Measurements from ENCODE around the gene SSTR5. TPM values are rescaled to one million over a fixed set of nuclear protein-coding genes. Genes with fewer than 3 reads are reported as not detected.
"Not testable (repeated sequence)": the region's sequence is repeated elsewhere in the genome, so short reads cannot be mapped to it uniquely, and the experiment has no call there.

The SSTR5 gene
- total RNA-seq (not detected), total RNA-seq (0 to 0.12 reads per million in 2 donors)

GRCh38 chr16:1072526-1073261, at the start of gene SSTR5:
TSS of gene SSTR5 (plus strand) at chr16:1072747. CDS start at chr16:1078869, 6,122 bp downstream.
- peaks cover 3% of the 10 kb centered on the region for H3K36me3 Mint-ChIP-seq (ENCODE audit: low read depth)
- no peak within 1 kb of the TSS for H3K27ac Mint-ChIP-seq
- DNase-seq (no peak), ATAC-seq (no peak)
- no peaks in the 10 kb centered on the region for H3K9me3 ChIP-seq (ENCODE audit: control insufficient read depth, low read length, poor library complexity, severe bottlenecking)
- no peak within 1 kb of the TSS for H3K4me3 Mint-ChIP-seq
- peaks cover 13% of the 10 kb centered on the region for H3K27me3 Mint-ChIP-seq
- peaks cover under 1% of the 10 kb centered on the region for H3K4me1 Mint-ChIP-seq

- H3K36me3 Mint-ChIP-seq (ENCODE audit: low read depth) = no peaks in the 10 kb centered on the region
- ATAC-seq = no peak
- H3K4me1 Mint-ChIP-seq = peaks cover 2% of the 10 kb centered on the region
- peaks cover 6% of the 10 kb centered on the region for H3K27me3 Mint-ChIP-seq
- H3K27ac Mint-ChIP-seq = no peak overlapping the region
- no peak overlapping the region for H3K4me3 Mint-ChIP-seq
- no peak for DNase-seq
- no peaks in the 10 kb centered on the region for H3K9me3 ChIP-seq (ENCODE audit: control insufficient read depth, low read length, poor library complexity, severe bottlenecking)
Measured at GRCh38 chr16:1024138-1024537, 48.4 kb upstream of the SSTR5 start.

DNA sequence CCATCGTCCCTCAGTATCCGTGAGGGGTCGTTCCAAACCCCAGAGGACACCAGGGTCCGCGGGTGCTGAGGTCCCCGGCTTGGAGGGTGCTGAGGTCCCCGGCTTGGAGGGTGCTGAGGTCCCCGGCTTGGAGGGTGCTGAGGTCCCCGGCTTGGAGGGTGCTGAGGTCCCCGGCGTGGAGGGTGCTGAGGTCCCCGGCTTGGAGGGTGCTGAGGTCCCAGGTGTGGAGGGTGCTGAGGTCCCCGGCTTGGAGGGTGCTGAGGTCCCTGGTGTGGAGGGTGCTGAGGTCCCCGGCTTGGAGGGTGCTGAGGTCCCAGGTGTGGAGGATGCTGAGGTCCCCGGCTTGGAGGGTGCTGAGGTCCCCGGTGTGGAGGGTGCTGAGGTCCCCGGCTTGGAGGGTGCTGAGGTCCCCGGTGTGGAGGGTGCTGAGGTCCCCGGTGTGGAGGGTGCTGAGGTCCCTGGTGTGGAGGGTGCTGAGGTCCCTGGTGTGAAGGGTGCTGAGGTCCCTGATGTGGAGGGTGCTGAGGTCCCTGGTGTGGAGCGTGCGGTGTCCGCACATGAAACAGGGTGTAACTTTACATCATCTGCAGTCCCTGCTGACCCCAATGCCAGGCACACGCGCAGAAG, 47.3 kb upstream of the SSTR5 start:
- not testable (repeated sequence) for H3K9me3 ChIP-seq (ENCODE audit: control insufficient read depth, low read length, poor library complexity, severe bottlenecking); H3K27ac Mint-ChIP-seq; H3K36me3 Mint-ChIP-seq (ENCODE audit: low read depth); H3K4me1 Mint-ChIP-seq; ATAC-seq; H3K4me3 Mint-ChIP-seq; DNase-seq
- H3K27me3 Mint-ChIP-seq = peaks cover 13% of the 10 kb centered on the region

GRCh38 chr16:1026057-1026783, 46.3 kb upstream of the SSTR5 start:
- no peaks in the 10 kb centered on the region for H3K9me3 ChIP-seq (ENCODE audit: control insufficient read depth, low read length, poor library complexity, severe bottlenecking)
- no peak overlapping the region for H3K4me3 Mint-ChIP-seq
- H3K36me3 Mint-ChIP-seq (ENCODE audit: low read depth) = no peaks in the 10 kb centered on the region
- DNase-seq = no peak
- peaks cover 2% of the 10 kb centered on the region for H3K4me1 Mint-ChIP-seq
- no peak for ATAC-seq
- H3K27ac Mint-ChIP-seq = no peak overlapping the region
- H3K27me3 Mint-ChIP-seq = peaks cover 13% of the 10 kb centered on the region

DNA sequence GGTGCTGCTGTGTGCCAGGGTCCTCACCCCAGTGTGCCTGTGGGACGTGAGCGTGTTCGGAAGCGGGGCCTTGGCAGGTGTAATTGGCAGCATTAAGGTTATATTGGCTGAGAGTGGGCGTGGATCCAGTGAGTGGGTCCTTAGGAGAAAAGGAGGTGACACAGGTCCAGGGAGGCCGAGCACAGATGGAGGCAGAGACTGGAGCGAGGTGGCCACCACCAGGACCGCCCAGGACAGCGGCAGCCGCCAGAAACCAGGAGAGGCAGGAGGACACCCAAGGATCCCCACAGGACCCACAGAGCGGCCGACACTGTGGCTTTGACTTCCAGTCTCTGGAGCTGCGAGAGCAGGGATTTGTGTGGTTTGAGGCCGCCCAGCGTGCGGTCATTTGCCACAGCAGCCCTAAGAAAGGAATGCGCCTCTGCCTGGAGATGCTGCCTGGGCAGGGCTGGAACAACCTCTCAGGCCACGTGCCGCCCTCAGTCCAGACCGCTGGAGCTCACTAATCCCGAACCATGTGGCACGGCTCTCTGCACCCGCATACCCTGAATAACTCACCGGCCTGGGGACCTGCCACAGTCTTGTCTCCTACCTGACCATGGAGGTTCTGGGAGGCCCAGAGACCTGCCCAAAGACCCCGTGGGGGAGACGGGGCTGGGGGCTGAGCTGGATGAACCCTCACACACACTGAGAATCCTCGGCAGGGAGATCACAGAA, 45.6 kb upstream of the SSTR5 start:
- ATAC-seq = no peak
- Mint-ChIP-seq H3K27me3 (peaks cover 13% of the 10 kb centered on the region), H3K4me1 (peaks cover 2% of the 10 kb centered on the region), H3K4me3 (no peak overlapping the region), H3K36me3 (ENCODE audit: low read depth) (no peaks in the 10 kb centered on the region), H3K27ac (no peak overlapping the region)
- DNase-seq = no peak
- no peaks in the 10 kb centered on the region for H3K9me3 ChIP-seq (ENCODE audit: control insufficient read depth, low read length, poor library complexity, severe bottlenecking)

GRCh38 chr16:1027501-1027815, 45.1 kb upstream of the SSTR5 start:
- no peak for ATAC-seq
- no peaks in the 10 kb centered on the region for H3K36me3 Mint-ChIP-seq (ENCODE audit: low read depth)
- peaks cover 2% of the 10 kb centered on the region for H3K4me1 Mint-ChIP-seq

GRCh38 chr16:1028056-1028455, 44.5 kb upstream of the SSTR5 start:
- DNase-seq (no peak), ATAC-seq (no peak)
- Mint-ChIP-seq H3K4me3 (no peak overlapping the region), H3K36me3 (ENCODE audit: low read depth) (no peaks in the 10 kb centered on the region), H3K27me3 (peaks cover 13% of the 10 kb centered on the region), H3K4me1 (peaks cover 2% of the 10 kb centered on the region), H3K27ac (no peak overlapping the region)
- no peaks in the 10 kb centered on the region for H3K9me3 ChIP-seq (ENCODE audit: control insufficient read depth, low read length, poor library complexity, severe bottlenecking)

More at GRCh38 chr16:1027501-1027815, 45.1 kb upstream of the SSTR5 start:
- H3K27ac Mint-ChIP-seq = no peak overlapping the region
- peaks cover 13% of the 10 kb centered on the region for H3K27me3 Mint-ChIP-seq
- DNase-seq = no peak
- no peak overlapping the region for H3K4me3 Mint-ChIP-seq
- no peaks in the 10 kb centered on the region for H3K9me3 ChIP-seq (ENCODE audit: control insufficient read depth, low read length, poor library complexity, severe bottlenecking)

DNA sequence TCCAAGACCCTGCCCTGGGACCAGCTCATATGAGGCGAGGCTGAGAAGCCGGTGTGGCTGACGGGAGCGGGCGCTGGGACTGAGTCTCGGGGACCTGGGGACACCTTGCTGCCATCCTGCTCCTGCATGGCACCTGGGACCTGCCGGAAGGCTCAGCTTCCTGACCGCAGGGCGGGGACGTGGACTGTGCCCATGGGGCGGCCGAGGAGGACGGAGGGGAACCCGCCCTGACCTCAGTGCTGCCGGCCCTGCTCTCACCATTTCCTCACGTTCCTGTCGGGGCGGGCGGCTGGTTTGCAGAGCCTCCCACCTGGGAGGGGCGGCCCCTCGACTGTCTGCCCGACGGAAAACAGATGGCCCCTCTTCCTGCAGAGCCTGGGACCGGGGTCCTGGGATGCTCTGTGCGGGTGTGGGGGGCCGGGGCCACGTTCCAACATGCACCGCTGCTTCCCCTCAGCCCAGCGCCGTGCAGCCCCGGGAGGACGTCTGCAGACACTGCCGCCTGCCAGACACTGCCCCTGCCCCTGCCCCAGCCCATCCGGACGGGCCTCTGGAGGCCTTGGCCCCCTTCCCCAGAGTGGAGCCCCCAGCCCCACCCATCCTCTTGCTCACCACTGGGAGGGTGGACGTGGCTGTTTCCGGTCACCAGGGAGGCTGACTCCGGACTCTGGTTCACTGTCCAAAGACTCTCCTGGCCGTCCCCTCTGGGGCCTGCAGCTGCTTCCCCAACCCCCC, 43.9 kb upstream of the SSTR5 start:
- H3K27ac Mint-ChIP-seq = no peak overlapping the region
- no peak for DNase-seq
- no peak overlapping the region for H3K4me3 Mint-ChIP-seq
- H3K4me1 Mint-ChIP-seq = peaks cover 2% of the 10 kb centered on the region
- peaks cover 13% of the 10 kb centered on the region for H3K27me3 Mint-ChIP-seq
- ATAC-seq = no peak
- H3K36me3 Mint-ChIP-seq (ENCODE audit: low read depth) = no peaks in the 10 kb centered on the region
- no peaks in the 10 kb centered on the region for H3K9me3 ChIP-seq (ENCODE audit: control insufficient read depth, low read length, poor library complexity, severe bottlenecking)

DNA sequence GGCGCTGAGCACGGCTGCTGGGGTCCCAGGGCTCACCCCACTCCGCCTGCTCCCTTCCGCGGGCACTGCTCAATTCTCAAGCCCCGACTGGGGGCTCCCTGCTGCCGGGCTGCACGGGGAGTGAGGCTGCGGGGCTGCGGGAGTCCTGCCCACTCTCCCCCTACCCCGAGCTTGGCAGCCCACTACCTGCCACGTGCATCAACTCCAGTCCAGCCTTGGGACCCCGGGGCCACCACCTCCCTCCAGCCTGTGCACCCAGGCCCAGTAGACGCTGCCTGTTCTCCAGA, 43.3 kb upstream of the SSTR5 start:
- no peak overlapping the region for H3K4me3 Mint-ChIP-seq

DNA sequence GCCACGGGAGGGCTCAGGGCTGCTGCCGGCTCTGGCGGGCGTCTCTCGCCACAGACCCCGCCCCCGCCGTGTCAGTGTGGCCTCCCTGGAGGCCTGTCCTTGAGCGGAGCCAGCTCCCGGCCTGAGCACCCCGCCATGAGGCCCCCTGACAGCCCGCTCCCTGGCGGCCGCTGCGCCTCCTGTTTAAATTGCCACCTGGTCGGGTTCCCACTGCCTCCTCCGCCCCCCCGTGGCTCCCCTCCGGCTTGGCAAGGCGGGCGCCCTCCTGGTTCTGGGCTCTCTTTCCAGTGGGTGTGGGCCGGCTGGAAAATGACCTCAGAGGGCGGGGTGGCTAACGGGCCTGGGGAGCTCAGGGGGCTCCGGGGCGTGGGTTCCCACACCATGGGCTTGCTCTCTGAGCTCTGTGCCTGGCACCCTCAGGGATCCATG, 42.1 kb upstream of the SSTR5 start:
- H3K9me3 ChIP-seq (ENCODE audit: control insufficient read depth, low read length, poor library complexity, severe bottlenecking) = no peaks in the 10 kb centered on the region
- Mint-ChIP-seq H3K4me1 (peaks cover 2% of the 10 kb centered on the region), H3K36me3 (ENCODE audit: low read depth) (no peaks in the 10 kb centered on the region), H3K27me3 (peaks cover 13% of the 10 kb centered on the region), H3K27ac (no peak overlapping the region), H3K4me3 (no peak overlapping the region)
- ATAC-seq (no peak), DNase-seq (no peak)

More for the DNA sequence above, 43.3 kb upstream of the SSTR5 start:
- DNase-seq (no peak), ATAC-seq (no peak)
- Mint-ChIP-seq H3K27me3 (peaks cover 13% of the 10 kb centered on the region), H3K4me1 (peaks cover 2% of the 10 kb centered on the region), H3K36me3 (ENCODE audit: low read depth) (no peaks in the 10 kb centered on the region), H3K27ac (no peak overlapping the region)
- H3K9me3 ChIP-seq (ENCODE audit: control insufficient read depth, low read length, poor library complexity, severe bottlenecking) = no peaks in the 10 kb centered on the region

DNA sequence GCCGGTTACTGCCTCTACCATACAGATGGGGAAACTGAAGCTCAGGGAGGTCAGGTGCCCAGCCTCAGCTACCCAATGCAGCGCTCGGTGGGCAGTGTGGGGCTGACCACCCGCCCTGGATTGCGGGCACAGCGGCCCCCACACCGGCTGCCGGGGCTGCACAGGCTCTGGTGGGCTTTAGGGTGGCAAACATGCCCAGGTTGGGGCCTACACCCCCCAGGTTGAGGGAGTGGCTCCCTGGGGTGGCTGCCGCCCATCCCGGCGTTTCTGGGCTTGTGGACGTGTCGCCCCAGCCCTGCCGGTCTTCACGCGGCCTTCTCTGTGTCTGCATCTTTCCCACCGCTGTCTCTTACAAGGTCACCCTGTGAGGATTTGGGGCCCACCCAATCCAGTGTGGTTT, 40.9 kb upstream of the SSTR5 start:
- ATAC-seq (no peak), DNase-seq (no peak)
- Mint-ChIP-seq H3K27me3 (peaks cover 13% of the 10 kb centered on the region), H3K4me3 (no peak overlapping the region), H3K4me1 (no peaks in the 10 kb centered on the region), H3K27ac (no peak overlapping the region), H3K36me3 (ENCODE audit: low read depth) (no peaks in the 10 kb centered on the region)
- H3K9me3 ChIP-seq (ENCODE audit: control insufficient read depth, low read length, poor library complexity, severe bottlenecking) = no peaks in the 10 kb centered on the region

DNA sequence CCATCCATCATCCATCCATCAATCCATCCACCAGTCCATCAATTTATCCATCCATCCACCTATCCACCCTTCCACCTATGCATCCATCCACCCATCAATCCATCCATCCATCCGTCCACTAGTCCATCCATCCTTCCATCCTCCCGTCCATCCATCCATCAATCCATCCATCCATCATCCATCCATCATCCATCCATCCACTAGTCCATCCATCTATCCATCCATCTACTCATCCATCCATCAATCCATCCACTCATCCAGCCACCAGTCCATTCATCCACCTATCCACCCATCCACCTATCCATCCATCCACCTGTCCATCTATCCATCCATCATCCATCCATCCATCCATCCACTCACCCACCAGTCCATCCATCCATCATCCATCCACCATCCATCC, 39.9 kb upstream of the SSTR5 start:
- no peak overlapping the region for H3K27ac Mint-ChIP-seq
- no peaks in the 10 kb centered on the region for H3K4me1 Mint-ChIP-seq
- H3K9me3 ChIP-seq (ENCODE audit: control insufficient read depth, low read length, poor library complexity, severe bottlenecking) = no peaks in the 10 kb centered on the region
- peaks cover 13% of the 10 kb centered on the region for H3K27me3 Mint-ChIP-seq
- no peak overlapping the region for H3K4me3 Mint-ChIP-seq
- ATAC-seq (no peak), DNase-seq (no peak)
- H3K36me3 Mint-ChIP-seq (ENCODE audit: low read depth) = no peaks in the 10 kb centered on the region
